HUDEP-2 (cell line): Measurements from ENCODE around the gene ZDHHC19.

Experiments used
- DNase-seq, 76 experiments: peaks; one replicate each; lab custom pipeline; 2025; ENCODE audit not compliant: unreplicated experiment in 76 of 76; lab: John Stamatoyannopoulos, UW

The ZDHHC19 gene

DNA sequence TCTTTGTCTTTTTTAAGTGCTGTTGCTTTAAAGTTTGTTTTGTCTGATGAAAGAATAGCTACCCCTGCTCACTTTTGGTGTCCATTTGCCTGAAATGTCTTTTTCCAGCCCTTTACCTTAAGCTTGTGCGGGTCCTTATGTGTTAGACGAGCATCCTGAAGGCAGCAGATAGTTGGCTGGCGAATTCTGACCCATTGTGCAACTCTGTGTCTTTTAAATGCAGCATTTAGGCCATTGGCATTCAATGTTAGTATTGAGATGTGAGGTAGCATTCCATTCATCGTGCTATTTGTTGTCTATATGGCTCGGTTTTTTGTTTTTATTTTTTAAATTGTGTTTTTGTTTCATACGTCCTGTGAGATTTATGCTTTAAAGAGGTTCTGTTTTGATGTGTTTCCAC, 55.0 kb downstream of the ZDHHC19 start:
- DNase-seq, result no peak

GRCh38 chr3:196150481-196150880, 60.7 kb downstream of the ZDHHC19 start:
- DNase-seq, result no peak

DNA sequence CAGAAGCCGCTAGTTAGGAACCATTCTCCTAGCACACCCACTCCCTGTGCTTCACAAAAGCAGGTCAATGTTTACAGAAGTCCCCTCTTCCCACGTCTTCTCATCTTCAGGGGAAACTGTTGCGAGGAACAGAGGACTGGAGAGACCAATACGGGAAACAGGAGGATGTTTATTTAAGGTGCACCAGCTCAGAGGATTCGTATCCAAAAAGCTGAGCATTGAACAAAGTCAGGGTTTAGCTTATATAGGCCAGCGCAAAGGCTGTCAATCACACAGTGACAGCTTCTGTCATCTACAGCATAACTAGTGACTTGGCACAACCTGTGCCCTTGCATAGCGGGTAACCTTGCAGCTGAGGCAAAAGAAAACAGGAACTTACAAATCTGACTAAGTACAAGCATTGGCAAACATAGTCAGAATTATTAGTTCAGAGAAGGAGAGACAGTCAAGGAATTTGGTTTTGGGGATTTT, 61.3 kb downstream of the ZDHHC19 start:
- no peak for DNase-seq

- DNase-seq, result no peak
Observed at GRCh38 chr3:196149375-196149774, 61.8 kb downstream of the ZDHHC19 start.
